HCEC 1CT (cell line): ENCODE measurements around the gene F13A1.

Experiments used
- DNase-seq: peaks from one replicate; pipeline ENCODE4 v3.0.0-alpha.2; 2017

The F13A1 gene

GRCh38 chr6:6180684-6181083 lies 139.8 kb downstream of the F13A1 start:
- no peak for DNase-seq

- no peak for DNase-seq
These were observed 140.4 kb downstream of the F13A1 start for GRCh38 chr6:6179858-6180623.

- DNase-seq = no peak
These were observed 141.7 kb downstream of the F13A1 start for GRCh38 chr6:6178795-6179194.

- DNase-seq = no peak
These were observed 142.7 kb downstream of the F13A1 start for GRCh38 chr6:6177754-6178153.

- DNase-seq = no peak
These were observed 143.8 kb downstream of the F13A1 start for GRCh38 chr6:6176586-6177228.

- no peak for DNase-seq
These were observed 144.3 kb downstream of the F13A1 start for GRCh38 chr6:6176127-6176526.

GRCh38 chr6:6169141-6169540 lies 151.3 kb downstream of the F13A1 start:
- no peak for DNase-seq

- no peak for DNase-seq
These were observed 154.4 kb downstream of the F13A1 start for GRCh38 chr6:6166064-6166463.

- no peak for DNase-seq
These were observed 156.1 kb downstream of the F13A1 start for GRCh38 chr6:6164367-6164766.

GRCh38 chr6:6154335-6154734 lies 166.1 kb downstream of the F13A1 start:
- DNase-seq = no peak

GRCh38 chr6:6152060-6152459 lies 168.4 kb downstream of the F13A1 start:
- no peak for DNase-seq

- no peak for DNase-seq
These were observed 172.2 kb downstream of the F13A1 start for GRCh38 chr6:6148192-6148815.

GRCh38 chr6:6131492-6132109 lies 188.9 kb downstream of the F13A1 start:
- DNase-seq = no peak

GRCh38 chr6:6125495-6125894 lies 195.0 kb downstream of the F13A1 start:
- no peak for DNase-seq

GRCh38 chr6:6123803-6124202 lies 196.7 kb downstream of the F13A1 start:
- no peak for DNase-seq

GRCh38 chr6:6121943-6122342 lies 198.5 kb downstream of the F13A1 start:
- DNase-seq = no peak

GRCh38 chr6:6105472-6106036 lies 214.9 kb downstream of the F13A1 start:
- DNase-seq = no peak
